Brain microvascular endothelial cell (primary cell): ENCODE results near the gene TENM3.
A peak's percentile ranks its signal among the peaks of the same experiment; 100 is the strongest.

Experiments
- DNase-seq: peaks from one replicate; pipeline ENCODE4 v3.0.0-alpha.2; 2020
- H3K27ac ChIP-seq: fragments of 250-450 bp; sonication (Bioruptor Pico); 2 replicates; pipeline ENCODE4 v1.5.1; 2020; ENCODE audit warnings: mild to moderate bottlenecking, moderate library complexity
- H3K27me3 ChIP-seq: fragments of 250-450 bp; sonication (Bioruptor Pico); replicated peaks from 2 replicates; pipeline ENCODE4 v1.5.1; 2020; ENCODE audit warnings: mild to moderate bottlenecking
- H3K36me3 ChIP-seq: fragments of 250-450 bp; sonication (Bioruptor Pico); replicated peaks from 2 replicates; pipeline ENCODE4 v1.5.1; 2020; ENCODE audit warnings: mild to moderate bottlenecking
- H3K4me3 ChIP-seq: 2 replicates; pipeline ENCODE4 v1.5.1; 2011; ENCODE audit warnings: low read depth, mild to moderate bottlenecking, control low read depth, low read length, moderate library complexity
- CTCF ChIP-seq: IDR thresholded peaks from 2 replicates; pipeline ENCODE4 v1.5.1; 2011; ENCODE audit warnings: low read depth, mild to moderate bottlenecking, moderate library complexity, low read length, control low read depth, inconsistent platforms; ENCODE audit errors: missing control alignments
- in situ Hi-C: cut with HindIII; loops from 2 replicates; pipeline ENCODE4 v1.10.0; 2017; ENCODE audit warnings: low sequenced_read_pairs, low pct_ligation_motif_present

TENM3 gene

GRCh38 chr4:182600856-182601255 is 357.7 kb downstream of the TENM3 start:
- in situ Hi-C loops = no loop called here
- no peak for DNase-seq
- Histone ChIP-seq H3K27me3 (no peaks in the 10 kb centered on the region), H3K36me3 (no peaks in the 10 kb centered on the region), H3K4me3 (no peak overlapping the region), H3K27ac (no peak overlapping the region)
- TF ChIP-seq CTCF = no peak

- Histone ChIP-seq H3K27ac (peak overlapping the region; percentile 62), H3K4me3 (no peak overlapping the region), H3K36me3 (no peaks in the 10 kb centered on the region), H3K27me3 (no peaks in the 10 kb centered on the region)
- TF ChIP-seq CTCF = no peak
- peak; percentile 44 for DNase-seq
- in situ Hi-C loops = no loop called here
Measured at GRCh38 chr4:182604161-182604622, 361.0 kb downstream of the TENM3 start.

- Histone ChIP-seq H3K27me3 (no peaks in the 10 kb centered on the region), H3K36me3 (no peaks in the 10 kb centered on the region), H3K4me3 (no peak overlapping the region), H3K27ac (peak overlapping the region; percentile 62)
- peak; percentile 61 for DNase-seq
- TF ChIP-seq CTCF = no peak
- in situ Hi-C loops = no loop called here
Measured at GRCh38 chr4:182604953-182605352, 361.8 kb downstream of the TENM3 start.

GRCh38 chr4:182608525-182608924 is 365.3 kb downstream of the TENM3 start:
- Histone ChIP-seq H3K27ac (no peak overlapping the region), H3K36me3 (no peaks in the 10 kb centered on the region), H3K4me3 (no peak overlapping the region), H3K27me3 (no peaks in the 10 kb centered on the region)
- DNase-seq = no peak
- no peak for TF ChIP-seq CTCF
- in situ Hi-C loops = no loop called here

- no peak for TF ChIP-seq CTCF
- no peak for DNase-seq
- H3K4me3 ChIP-seq = no peak overlapping the region
- no peaks in the 10 kb centered on the region for H3K27me3 ChIP-seq
- no peak overlapping the region for H3K27ac ChIP-seq
- H3K36me3 ChIP-seq = no peaks in the 10 kb centered on the region
- in situ Hi-C loops = no loop called here
Measured at GRCh38 chr4:182616476-182616875, 373.3 kb downstream of the TENM3 start.

GRCh38 chr4:182619660-182620059 is 376.5 kb downstream of the TENM3 start:
- H3K27me3 ChIP-seq = no peaks in the 10 kb centered on the region
- in situ Hi-C loops = no loop called here
- no peak overlapping the region for H3K4me3 ChIP-seq
- DNase-seq = no peak
- H3K27ac ChIP-seq = no peak overlapping the region
- no peaks in the 10 kb centered on the region for H3K36me3 ChIP-seq
- no peak for TF ChIP-seq CTCF
